ENCODE measurements around the gene PPP1R37. TPM values are rescaled to one million over a fixed set of nuclear protein-coding genes. Genes with fewer than 3 reads are reported as not detected.

PPP1R37 gene
- total RNA-seq, 4 donors from 2014 or later: 13.6 to 23.7 (median 19.4) TPM

GRCh38 chr19:45136507-45137178 lies 43.7 kb downstream of the PPP1R37 start:
- TF ChIP-seq CTCF (IDR thresholded peaks at IDR 0.05): no peak
- DNase-seq (ENCODE audit: low spot score) (no peak), ATAC-seq (ENCODE audit: low FRiP score) (no peak)

GRCh38 chr19:45137179-45137761 lies 44.3 kb downstream of the PPP1R37 start:
- no peak for DNase-seq (ENCODE audit: low spot score)
- ATAC-seq (ENCODE audit: low FRiP score): no peak
- no peak for TF ChIP-seq CTCF (IDR thresholded peaks at IDR 0.05)

GRCh38 chr19:45138303-45138751 lies 45.3 kb downstream of the PPP1R37 start:
- no peak for ATAC-seq (ENCODE audit: low FRiP score)
- DNase-seq (ENCODE audit: low spot score): no peak
- TF ChIP-seq CTCF (IDR thresholded peaks at IDR 0.05): no peak

GRCh38 chr19:45139286-45140143 lies 46.5 kb downstream of the PPP1R37 start:
- ATAC-seq (ENCODE audit: low FRiP score): no peak
- DNase-seq (ENCODE audit: low spot score): no peak
- no peak for TF ChIP-seq CTCF (IDR thresholded peaks at IDR 0.05)

- ATAC-seq (ENCODE audit: low FRiP score) (no peak), DNase-seq (ENCODE audit: low spot score) (no peak)
- TF ChIP-seq CTCF (IDR thresholded peaks at IDR 0.05): no peak
These were observed 47.1 kb downstream of the PPP1R37 start for GRCh38 chr19:45140144-45140503.

GRCh38 chr19:45140533-45140932 lies 47.6 kb downstream of the PPP1R37 start:
- no peak for TF ChIP-seq CTCF (IDR thresholded peaks at IDR 0.05)
- DNase-seq (ENCODE audit: low spot score) (no peak), ATAC-seq (ENCODE audit: low FRiP score) (no peak)

All from omental fat pad (tissue), 4 donors.